Measurements from ENCODE around the gene RNPS1.
"Not testable (repeated sequence)": the region's sequence is repeated elsewhere in the genome, so short reads cannot be mapped to it uniquely, and the experiment has no call there.

- TF ChIP-seq CTCF (conservative IDR thresholded peaks at IDR 0.05; ENCODE audit: low read length); EZH2phosphoT487 (IDR thresholded peaks at IDR 0.05; ENCODE audit: borderline replicate concordance, low read depth, low read length): not testable (repeated sequence)
These were observed 1.0 kb downstream of the RNPS1 start for GRCh38 chr16:2266887-2267286.

Data from OCI-LY7 (cell line).